A673 (cell line): ENCODE results near the gene DSTYK. TPM values are rescaled to one million over a fixed set of nuclear protein-coding genes. Genes with fewer than 3 reads are reported as not detected.

Experiments used
- BruUV-seq: library from RNA; stranded (reverse); fragments of 400-500 nt; replicated peaks from 2 replicates; lab custom pipeline; 2021; lab: Mats Ljungman, UMichigan
- CTCF ChIA-PET: fragments of 300-600 bp; sonication (Branson Sonifier 250); formaldehyde crosslinking; loops from one replicate; lab custom pipeline; 2022; ENCODE audit warnings: antibody characterized with exemption; lab: Charles Lee
- POLR2A ChIA-PET: fragments of 300-600 bp; sonication (Branson Sonifier 250); formaldehyde crosslinking; loops from one replicate; lab custom pipeline; 2022; ENCODE audit warnings: antibody characterized with exemption; ENCODE audit not compliant: low non-redundant PET; lab: Charles Lee
- DNase-seq: peaks from one replicate; pipeline ENCODE4 v3.0.0-alpha.2; 2015; ENCODE audit warnings: low spot score
- H3K27ac ChIP-seq: fragments of 200-600 bp; sonication (generic); 2 replicates; pipeline ENCODE4 v1.5.1; 2016; ENCODE audit warnings: mixed run types, low read depth, mild to moderate bottlenecking, mixed read lengths, antibody characterized with exemption, low read length; ENCODE audit not compliant: poor library complexity, severe bottlenecking
- H3K27me3 ChIP-seq: fragments of 200-600 bp; sonication (generic); replicated peaks from 2 replicates; pipeline ENCODE4 v1.6.1; 2017; ENCODE audit warnings: mixed run types, low read depth, mild to moderate bottlenecking, mixed read lengths, antibody characterized with exemption, low read length; ENCODE audit not compliant: insufficient read depth, poor library complexity
- H3K36me3 ChIP-seq: fragments of 200-600 bp; sonication (generic); 2 replicates; pipeline ENCODE4 v1.6.1; 2016; ENCODE audit warnings: mixed run types, mild to moderate bottlenecking, mixed read lengths, antibody characterized with exemption, low read length; ENCODE audit not compliant: insufficient read depth, poor library complexity, severe bottlenecking
- H3K4me1 ChIP-seq: fragments of 200-600 bp; sonication (generic); 2 replicates; pipeline ENCODE4 v1.6.1; 2017; ENCODE audit warnings: mixed run types, mild to moderate bottlenecking, mixed read lengths, antibody characterized with exemption, low read length; ENCODE audit not compliant: insufficient read depth, poor library complexity, severe bottlenecking
- H3K4me3 ChIP-seq: fragments of 200-600 bp; sonication (generic); 2 replicates; pipeline ENCODE4 v1.5.1; 2016; ENCODE audit warnings: low read depth, mixed run types, mild to moderate bottlenecking, mixed read lengths, low read length; ENCODE audit not compliant: poor library complexity, severe bottlenecking
- H3K9me3 ChIP-seq: fragments of 200-600 bp; sonication (generic); 2 replicates; pipeline ENCODE4 v1.6.1; 2016; ENCODE audit warnings: mixed run types, low read depth, mild to moderate bottlenecking, mixed read lengths, antibody characterized with exemption, low read length; ENCODE audit not compliant: poor library complexity, severe bottlenecking
- EZH2 ChIP-seq: fragments of 200-600 bp; sonication (generic); IDR thresholded peaks from 2 replicates; pipeline ENCODE4 v1.6.1; 2017; ENCODE audit warnings: borderline replicate concordance, low read depth, mild to moderate bottlenecking, mixed read lengths, antibody characterized with exemption, low read length; ENCODE audit not compliant: poor library complexity, severe bottlenecking
- intact Hi-C: fragments of 100-400 bp; cut with micrococcal nuclease; formaldehyde crosslinking; loops from one replicate; pipeline ENCODE4 v1.10.0; 2022; ENCODE audit not compliant: unreplicated experiment
- total RNA-seq: library from RNA; stranded (reverse); gene quantifications from 2 replicates; pipeline ENCODE4 v1.2.3, GENCODE V29; 2021
- TF ChIP-seq, protein P1 (sequence below): fragments of 300-800, 200-600 bp; sonication (generic); conservative IDR thresholded peaks from 2 replicates; pipeline ENCODE4 v1.5.1; 2017; ENCODE audit warnings: low read depth, mild to moderate bottlenecking, antibody characterized with exemption, low read length, moderate library complexity, mixed read lengths

The DSTYK gene
- total RNA-seq, 1 experiment from 2014 or later: 7.1 TPM

DNA sequence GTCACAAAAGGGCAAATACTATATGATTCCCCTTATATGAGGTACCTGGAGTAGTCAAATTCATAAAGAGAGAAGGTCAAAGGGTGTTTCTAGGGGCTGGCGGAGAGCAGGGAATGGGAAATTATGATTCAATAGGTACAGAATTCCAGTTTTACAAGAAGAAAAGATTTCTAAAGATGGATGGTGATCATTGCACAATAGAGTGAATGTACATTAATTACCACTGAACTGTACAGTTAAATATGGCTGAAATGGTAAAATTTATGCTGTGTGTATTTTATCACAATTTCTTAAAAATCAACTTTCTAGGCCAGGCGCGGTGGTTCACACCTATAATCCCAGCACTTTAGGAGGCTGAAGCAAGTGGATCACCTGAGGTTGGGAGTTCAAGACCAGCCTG is 109.1 kb downstream of the DSTYK start:
- no TSS peak for BruUV-seq
- H3K27me3 ChIP-seq: no peaks in the 10 kb centered on the region
- TF ChIP-seq, protein P1, sequence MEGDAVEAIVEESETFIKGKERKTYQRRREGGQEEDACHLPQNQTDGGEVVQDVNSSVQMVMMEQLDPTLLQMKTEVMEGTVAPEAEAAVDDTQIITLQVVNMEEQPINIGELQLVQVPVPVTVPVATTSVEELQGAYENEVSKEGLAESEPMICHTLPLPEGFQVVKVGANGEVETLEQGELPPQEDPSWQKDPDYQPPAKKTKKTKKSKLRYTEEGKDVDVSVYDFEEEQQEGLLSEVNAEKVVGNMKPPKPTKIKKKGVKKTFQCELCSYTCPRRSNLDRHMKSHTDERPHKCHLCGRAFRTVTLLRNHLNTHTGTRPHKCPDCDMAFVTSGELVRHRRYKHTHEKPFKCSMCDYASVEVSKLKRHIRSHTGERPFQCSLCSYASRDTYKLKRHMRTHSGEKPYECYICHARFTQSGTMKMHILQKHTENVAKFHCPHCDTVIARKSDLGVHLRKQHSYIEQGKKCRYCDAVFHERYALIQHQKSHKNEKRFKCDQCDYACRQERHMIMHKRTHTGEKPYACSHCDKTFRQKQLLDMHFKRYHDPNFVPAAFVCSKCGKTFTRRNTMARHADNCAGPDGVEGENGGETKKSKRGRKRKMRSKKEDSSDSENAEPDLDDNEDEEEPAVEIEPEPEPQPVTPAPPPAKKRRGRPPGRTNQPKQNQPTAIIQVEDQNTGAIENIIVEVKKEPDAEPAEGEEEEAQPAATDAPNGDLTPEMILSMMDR: no peak
- TF ChIP-seq EZH2: no peak
- ChIA-PET POLR2A (no interaction called here), CTCF (no interaction called here)
- H3K4me1 ChIP-seq: no peaks in the 10 kb centered on the region
- peaks cover 67% of the 10 kb centered on the region for H3K36me3 ChIP-seq
- H3K4me3 ChIP-seq: no peak overlapping the region
- no peaks in the 10 kb centered on the region for H3K9me3 ChIP-seq
- DNase-seq: no peak
- H3K27ac ChIP-seq: no peak overlapping the region
- intact Hi-C loops: no loop called here

DNA sequence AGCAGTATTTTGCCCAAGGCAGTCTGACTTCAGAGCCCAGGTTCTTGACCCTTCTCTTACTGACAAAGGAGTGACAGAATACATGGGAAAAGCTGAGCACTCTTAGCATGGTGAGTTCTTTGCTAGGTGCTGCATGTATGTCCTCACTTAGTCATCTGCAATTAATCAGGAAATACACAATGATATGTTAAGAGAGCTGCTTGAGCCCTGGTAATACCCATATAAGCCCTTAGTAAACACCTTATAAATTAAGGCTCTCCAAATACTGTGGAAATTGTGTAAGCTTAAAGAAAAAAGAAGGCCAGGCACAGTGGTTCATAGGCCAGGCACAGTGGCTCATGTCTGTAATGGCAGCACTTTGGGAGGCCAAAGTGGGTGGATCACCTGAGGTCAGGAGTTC is 113.3 kb downstream of the DSTYK start:
- intact Hi-C loops: no loop called here
- POLR2A ChIA-PET: no interaction called here
- Histone ChIP-seq H3K27ac (no peak overlapping the region), H3K27me3 (no peaks in the 10 kb centered on the region), H3K4me1 (no peaks in the 10 kb centered on the region), H3K4me3 (no peak overlapping the region), H3K9me3 (no peaks in the 10 kb centered on the region), H3K36me3 (peaks cover 91% of the 10 kb centered on the region)
- BruUV-seq: no TSS peak
- TF ChIP-seq EZH2: no peak
- TF ChIP-seq, protein P1: no peak
- no peak for DNase-seq
- CTCF ChIA-PET: no interaction called here

DNA sequence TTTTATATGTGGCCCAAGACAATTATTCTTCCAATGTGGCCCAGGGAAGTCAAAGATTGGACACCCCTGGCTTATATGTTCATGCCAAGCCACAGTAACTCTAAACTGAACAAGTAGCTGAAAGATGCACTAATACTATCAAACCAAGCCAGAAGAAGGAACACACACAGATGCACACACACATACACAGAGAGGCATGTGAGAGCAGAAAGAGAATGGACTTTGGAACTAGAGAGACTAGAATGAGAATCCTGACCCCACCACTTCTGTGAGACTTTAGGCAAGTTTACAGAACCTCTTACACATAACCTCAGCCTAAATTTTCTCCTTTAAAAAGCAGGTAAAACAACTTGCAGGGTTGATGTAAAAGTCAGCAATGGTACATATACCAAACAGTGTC is 116.1 kb downstream of the DSTYK start:
- intact Hi-C loops: no loop called here
- ChIA-PET POLR2A (no interaction called here), CTCF (no interaction called here)
- TF ChIP-seq, protein P1: no peak
- no peak for TF ChIP-seq EZH2
- H3K4me1 ChIP-seq: no peaks in the 10 kb centered on the region
- no peaks in the 10 kb centered on the region for H3K9me3 ChIP-seq
- peaks cover 65% of the 10 kb centered on the region for H3K36me3 ChIP-seq
- BruUV-seq: no TSS peak
- DNase-seq: no peak
- H3K27me3 ChIP-seq: no peaks in the 10 kb centered on the region
- H3K4me3 ChIP-seq: no peak overlapping the region
- H3K27ac ChIP-seq: no peak overlapping the region

Other genes starting within 250 kb of the DSTYK start
- not detected in 2 replicates for gene CNTN2, start 168.5 kb downstream of the DSTYK start, total RNA-seq
- gene TMEM81, start 127.2 kb downstream of the DSTYK start, total RNA-seq: 5.4 and 5.9 TPM in 2 replicates
- gene RBBP5, start 89.7 kb downstream of the DSTYK start, total RNA-seq: 24.4 and 32.0 TPM in 2 replicates
- gene TMCC2, start 16.2 kb upstream of the DSTYK start, total RNA-seq: 2.2 and 3.0 TPM in 2 replicates
- 0.45 and 0.83 TPM in 2 replicates for gene NUAK2, start 110.0 kb upstream of the DSTYK start, total RNA-seq
- gene KLHDC8A, start 145.2 kb upstream of the DSTYK start, total RNA-seq: 0.39 TPM in 1 of 2 replicates, not detected in the other
- gene LEMD1, start 210.4 kb upstream of the DSTYK start, total RNA-seq: 1.5 and 3.4 TPM in 2 replicates
- gene BLACAT1, start 244.3 kb upstream of the DSTYK start, total RNA-seq: 0.45 and 2.0 TPM in 2 replicates